Astrocyte (in vitro differentiated cells and primary cell): ENCODE measurements around the gene KDM1A. TPM values are rescaled to one million over a fixed set of nuclear protein-coding genes. Genes with fewer than 3 reads are reported as not detected.
A peak's percentile ranks its signal among the peaks of the same experiment; 100 is the strongest.
"Not testable (repeated sequence)": the region's sequence is repeated elsewhere in the genome, so short reads cannot be mapped to it uniquely, and the experiment has no call there.

Experiments used
- DNase-seq: peaks from one replicate; pipeline ENCODE4 v3.0.0-alpha.2; 2010; ENCODE audit warnings: low read depth
- FAIRE-seq: peaks from 2 replicates; lab custom pipeline; 2011; peaks lifted over from hg19 to GRCh38; lab: Jason Lieb, UNC
- H2AFZ ChIP-seq: 2 replicates; pipeline ENCODE4 v1.6.0; 2012; ENCODE audit warnings: low read depth, low read length, inconsistent platforms
- H3K27ac ChIP-seq: 2 replicates; pipeline ENCODE4 v1.5.1; 2011; ENCODE audit warnings: low read depth, low read length, inconsistent platforms
- H3K27me3 ChIP-seq: 2 replicates; pipeline ENCODE4 v1.6.0; 2011; ENCODE audit warnings: low read length, inconsistent platforms; ENCODE audit not compliant: insufficient read depth
- H3K36me3 ChIP-seq: 2 replicates; pipeline ENCODE4 v1.5.1; 2011; ENCODE audit warnings: low read length, inconsistent platforms; ENCODE audit not compliant: insufficient read depth
- H3K4me1 ChIP-seq: 2 replicates; pipeline ENCODE4 v1.5.1; 2011; ENCODE audit warnings: low read length, inconsistent platforms; ENCODE audit not compliant: insufficient read depth
- H3K4me2 ChIP-seq: 2 replicates; pipeline ENCODE4 v1.6.0; 2012; ENCODE audit warnings: low read length, inconsistent platforms
- H3K4me3 ChIP-seq: 2 replicates; pipeline ENCODE4 v1.5.1; 2011; ENCODE audit warnings: low read depth, mild to moderate bottlenecking, low read length, inconsistent platforms; ENCODE audit not compliant: insufficient read depth
- H3K79me2 ChIP-seq: 2 replicates; pipeline ENCODE4 v1.6.0; 2012; ENCODE audit warnings: mild to moderate bottlenecking, low read length, inconsistent platforms; ENCODE audit not compliant: insufficient read depth
- H3K9ac ChIP-seq: 2 replicates; pipeline ENCODE4 v1.6.0; 2012; ENCODE audit warnings: mild to moderate bottlenecking, low read length, inconsistent platforms
- H3K9me3 ChIP-seq: 2 replicates; pipeline ENCODE4 v1.5.1; 2012; ENCODE audit warnings: low read depth, mild to moderate bottlenecking, low read length, inconsistent platforms; ENCODE audit not compliant: insufficient read depth
- H4K20me1 ChIP-seq: 2 replicates; pipeline ENCODE4 v1.6.0; 2012; ENCODE audit warnings: low read length, inconsistent platforms; ENCODE audit not compliant: insufficient read depth
- H3K27ac Mint-ChIP-seq: one replicate; pipeline ENCODE4 v1.8.0; 2021; ENCODE audit warnings: mild to moderate bottlenecking, mixed read lengths; ENCODE audit not compliant: unreplicated experiment
- H3K27me3 Mint-ChIP-seq: one replicate; pipeline ENCODE4 v1.8.0; 2021; ENCODE audit warnings: low read depth, mixed read lengths; ENCODE audit not compliant: unreplicated experiment
- H3K36me3 Mint-ChIP-seq: one replicate; pipeline ENCODE4 v1.8.0; 2021; ENCODE audit warnings: low read depth, mixed read lengths; ENCODE audit not compliant: unreplicated experiment
- H3K4me1 Mint-ChIP-seq: one replicate; pipeline ENCODE4 v1.8.0; 2021; ENCODE audit warnings: low read depth, mixed read lengths; ENCODE audit not compliant: unreplicated experiment
- H3K4me3 Mint-ChIP-seq: one replicate; pipeline ENCODE4 v1.8.0; 2021; ENCODE audit warnings: mild to moderate bottlenecking, moderate library complexity, mixed read lengths; ENCODE audit not compliant: unreplicated experiment
- H3K9me3 Mint-ChIP-seq: one replicate; pipeline ENCODE4 v1.8.0; 2021; ENCODE audit warnings: mild to moderate bottlenecking, mixed read lengths; ENCODE audit not compliant: unreplicated experiment
- CTCF ChIP-seq: IDR thresholded peaks from 2 replicates; pipeline ENCODE4 v1.5.1; 2011; ENCODE audit warnings: low read depth, mild to moderate bottlenecking, inconsistent platforms, low read length, moderate library complexity; ENCODE audit not compliant: insufficient read depth
- EZH2 ChIP-seq: IDR thresholded peaks from 2 replicates; pipeline ENCODE4 v1.6.1; 2012; ENCODE audit warnings: mild to moderate bottlenecking, low read length, inconsistent platforms; ENCODE audit not compliant: insufficient read depth
- total RNA-seq: library from RNA; stranded (reverse); gene quantifications from 2 replicates; pipeline ENCODE4 v1.2.1, GENCODE V29; 2021

KDM1A gene
- total RNA-seq, 1 donor from 2014 or later: 110 TPM

- H3K4me1 ChIP-seq: peaks cover 11% of the 10 kb centered on the region
- no peak for FAIRE-seq
- H3K27ac Mint-ChIP-seq: no peak overlapping the region
- H3K4me3 Mint-ChIP-seq: no peak overlapping the region
- peaks cover 6% of the 10 kb centered on the region for H3K4me1 Mint-ChIP-seq
- peaks cover 2% of the 10 kb centered on the region for H3K27me3 Mint-ChIP-seq
- no peaks in the 10 kb centered on the region for H3K79me2 ChIP-seq
- TF ChIP-seq CTCF (no peak), EZH2 (no peak)
- H3K4me2 ChIP-seq: no peak overlapping the region
- no peaks in the 10 kb centered on the region for H3K36me3 ChIP-seq
- H3K27me3 ChIP-seq: no peaks in the 10 kb centered on the region
- H3K4me3 ChIP-seq: no peak overlapping the region
- DNase-seq: no peak
- no peaks in the 10 kb centered on the region for H3K36me3 Mint-ChIP-seq
- H3K27ac ChIP-seq: no peak overlapping the region
- H2AFZ ChIP-seq: no peak overlapping the region
- H3K9me3 ChIP-seq: no peaks in the 10 kb centered on the region
- H3K9me3 Mint-ChIP-seq: no peaks in the 10 kb centered on the region
- H4K20me1 ChIP-seq: no peaks in the 10 kb centered on the region
- H3K9ac ChIP-seq: no peak overlapping the region
Measured at GRCh38 chr1:23008901-23009300, 10.4 kb upstream of the KDM1A start.

- H3K4me3 Mint-ChIP-seq, H3K27ac Mint-ChIP-seq, H3K36me3 Mint-ChIP-seq, FAIRE-seq, H3K9me3 ChIP-seq, H3K79me2 ChIP-seq, H3K4me3 ChIP-seq, H3K4me1 Mint-ChIP-seq, H3K9ac ChIP-seq, H2AFZ ChIP-seq, DNase-seq, H4K20me1 ChIP-seq, H3K4me2 ChIP-seq, H3K27me3 Mint-ChIP-seq, H3K36me3 ChIP-seq, H3K27me3 ChIP-seq, H3K9me3 Mint-ChIP-seq: not testable (repeated sequence)
- Histone ChIP-seq H3K4me1 (peaks cover 13% of the 10 kb centered on the region), H3K27ac (peak overlapping the region; percentile 86)
Measured at GRCh38 chr1:23010025-23010424, 9.2 kb upstream of the KDM1A start.

GRCh38 chr1:23013657-23014056 lies 5.6 kb upstream of the KDM1A start:
- H3K4me3 ChIP-seq: no peak overlapping the region
- no peak overlapping the region for H3K27ac ChIP-seq
- H3K4me3 Mint-ChIP-seq: no peak overlapping the region

More at GRCh38 chr1:23013657-23014056, 5.6 kb upstream of the KDM1A start:
- TF ChIP-seq EZH2 (no peak), CTCF (no peak)
- no peaks in the 10 kb centered on the region for H4K20me1 ChIP-seq
- H3K27ac Mint-ChIP-seq: peak overlapping the region; percentile 62
- H3K4me1 Mint-ChIP-seq: peaks cover 8% of the 10 kb centered on the region
- no peak overlapping the region for H3K9ac ChIP-seq
- H3K36me3 Mint-ChIP-seq: no peaks in the 10 kb centered on the region
- DNase-seq: no peak
- no peak for FAIRE-seq
- H2AFZ ChIP-seq: no peak overlapping the region
- H3K9me3 Mint-ChIP-seq: no peaks in the 10 kb centered on the region
- no peak overlapping the region for H3K4me2 ChIP-seq
- no peaks in the 10 kb centered on the region for H3K9me3 ChIP-seq
- H3K79me2 ChIP-seq: no peaks in the 10 kb centered on the region
- H3K36me3 ChIP-seq: no peaks in the 10 kb centered on the region
- no peaks in the 10 kb centered on the region for H3K27me3 ChIP-seq
- no peaks in the 10 kb centered on the region for H3K27me3 Mint-ChIP-seq
- H3K4me1 ChIP-seq: peaks cover 13% of the 10 kb centered on the region
